Esophagus muscularis mucosa (tissue), 4 donors: ENCODE results near the gene ZNF343.

Experiments
- CTCF ChIP-seq, 3 experiments: fragments of 200-600 bp in 2 of 3; fragments of 450-650 bp in 1 of 3; sonication (generic) in 2 of 3; IDR thresholded peaks; one replicate each; pipeline ENCODE4 v1.5.1; 2017 to 2019; ENCODE audit warnings: antibody characterized with exemption in 3 of 3, mild to moderate bottlenecking in 2 of 3, moderate library complexity in 1 of 3
- EP300 ChIP-seq: sonication (generic); formaldehyde crosslinking; IDR thresholded peaks from one replicate; pipeline ENCODE4 v1.6.1; 2017; ENCODE audit warnings: antibody characterized with exemption
- POLR2A ChIP-seq: fragments of 450-650 bp; IDR thresholded peaks from one replicate; pipeline ENCODE4 v1.6.1; 2017; ENCODE audit warnings: antibody characterized with exemption, moderate library complexity, mild to moderate bottlenecking, low read depth
- POLR2AphosphoS5 ChIP-seq, 2 donors: sonication (generic); formaldehyde crosslinking; IDR thresholded peaks; one replicate each; pipeline ENCODE4 v1.6.1; 2017; ENCODE audit warnings: antibody characterized with exemption in 2 of 2

- TF ChIP-seq EP300 (no peak), POLR2AphosphoS5 (IDR thresholded peaks at IDR 0.05) (peak; percentile 84 to 86), POLR2A (peak; percentile 31), CTCF (IDR thresholded peaks at IDR 0.05) (peak; percentile 90 to 100 (median 98))
Observed at GRCh38 chr20:2523919-2524708, 15.4 kb upstream of the ZNF343 start.
